ENCODE results near the gene MAP3K10.

GRCh38 chr19:40240332-40240731 is 49.1 kb downstream of the MAP3K10 start:
- TF ChIP-seq POLR2A (IDR thresholded peaks at IDR 0.05; ENCODE audit: low read depth, low read length) = no peak
- no peak for TF ChIP-seq TAF1 (IDR thresholded peaks at IDR 0.05; ENCODE audit: low read depth, low read length)
- TF ChIP-seq POLR2AphosphoS5 (IDR thresholded peaks at IDR 0.05; ENCODE audit: low read depth, low read length) = no peak
- TF ChIP-seq SPI1 (IDR thresholded peaks at IDR 0.05; ENCODE audit: low read depth, low read length) = no peak
- no peak for TF ChIP-seq PAX5 (IDR thresholded peaks at IDR 0.05; ENCODE audit: insufficient read depth, low read length, severe bottlenecking)

Data from GM12891 (cell line).